Heart left ventricle (tissue), 13 donors: ENCODE results near the gene SLC25A6.

ENCODE experiments used
- POLR2A ChIP-seq, 2 donors: fragments of 450-650 bp; IDR thresholded peaks; one replicate each; pipeline ENCODE4 v1.6.1; 2017; ENCODE audit warnings: antibody characterized with exemption in 2 of 2, mild to moderate bottlenecking in 2 of 2, moderate library complexity in 2 of 2
- TF ChIP-seq, protein P1 (sequence below), 12 donors: fragments of 200-600 bp; sonication (generic) in 4 of 12; IDR thresholded peaks; one replicate each; pipeline versions ENCODE4 v1.5.0 to v1.8.0; 2018 to 2022; ENCODE audit warnings: antibody characterized with exemption in 12 of 12, mild to moderate bottlenecking in 5 of 12
- donor health status: ischemic (EF 13 %, LVEDD 7.1; RV severe dilation, severe dysfunction).
- donor health status: DM: no; HTN: yes; CAD: no.
- donor health status: DM: no; HTN: no; CAD: no.
- donor health status: ischemic (EF 25% LVEDD 6.9; RV normal size, moderate dysfunction).
- donor health status: ischemic (EF 25% LVEDD 5.7; RV mildly dilated, moderate dysfunction).
- donor health status: ischemic (EF 35%, LVEDD 5.7; RV mildly dilated, moderate dysfunction).
- donor health status: nonischemic (EF 11% LVEDD 7.7; RV severe dilation, severe dysfunction).
- donor health status: DM: yes; HTN: yes; CAD: no.
- donor health status: PGD.
- donor health status: ischemic (EF 29% LVEDD 5.4; RV normal size, mild dysfunction).
- donor health status: nonischemic (EF 23%, LVEDD 6.1; RV moderate dilation, normal function).

DNA sequence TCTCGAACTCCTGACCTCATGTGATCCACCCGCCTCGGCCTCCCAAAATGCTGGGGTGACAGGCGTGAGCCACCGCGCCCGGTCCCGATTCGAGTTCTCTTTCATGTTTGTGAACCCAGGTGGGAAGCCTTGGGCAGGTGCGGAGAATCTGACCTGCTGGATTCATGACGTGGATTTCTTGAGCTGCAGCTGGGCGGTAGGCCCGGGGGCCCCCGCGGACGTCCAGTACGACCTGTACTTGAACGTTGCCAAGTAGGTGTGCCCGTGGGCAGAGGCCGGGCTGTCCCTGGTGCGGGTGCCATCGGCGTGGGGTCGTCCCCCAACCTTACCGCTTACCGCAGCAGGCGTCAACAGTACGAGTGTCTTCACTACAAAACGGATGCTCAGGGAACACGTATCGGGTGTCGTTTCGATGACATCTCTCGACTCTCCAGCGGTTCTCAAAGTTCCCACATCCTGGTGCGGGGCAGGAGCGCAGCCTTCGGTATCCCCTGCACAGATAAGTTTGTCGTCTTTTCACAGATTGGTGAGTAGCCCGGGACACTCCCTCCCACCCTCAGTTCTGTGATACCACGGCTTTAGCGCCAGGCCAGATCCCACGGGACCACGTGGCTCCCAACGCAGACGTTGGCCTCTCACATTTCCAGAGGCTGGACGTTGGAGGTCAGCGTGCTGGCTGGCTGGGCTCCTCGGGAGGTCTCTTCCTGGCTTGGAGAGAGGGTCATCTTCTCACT, 39.8 kb downstream of the SLC25A6 start:
- no peak for TF ChIP-seq POLR2A (IDR thresholded peaks at IDR 0.05)
- TF ChIP-seq, protein P1, sequence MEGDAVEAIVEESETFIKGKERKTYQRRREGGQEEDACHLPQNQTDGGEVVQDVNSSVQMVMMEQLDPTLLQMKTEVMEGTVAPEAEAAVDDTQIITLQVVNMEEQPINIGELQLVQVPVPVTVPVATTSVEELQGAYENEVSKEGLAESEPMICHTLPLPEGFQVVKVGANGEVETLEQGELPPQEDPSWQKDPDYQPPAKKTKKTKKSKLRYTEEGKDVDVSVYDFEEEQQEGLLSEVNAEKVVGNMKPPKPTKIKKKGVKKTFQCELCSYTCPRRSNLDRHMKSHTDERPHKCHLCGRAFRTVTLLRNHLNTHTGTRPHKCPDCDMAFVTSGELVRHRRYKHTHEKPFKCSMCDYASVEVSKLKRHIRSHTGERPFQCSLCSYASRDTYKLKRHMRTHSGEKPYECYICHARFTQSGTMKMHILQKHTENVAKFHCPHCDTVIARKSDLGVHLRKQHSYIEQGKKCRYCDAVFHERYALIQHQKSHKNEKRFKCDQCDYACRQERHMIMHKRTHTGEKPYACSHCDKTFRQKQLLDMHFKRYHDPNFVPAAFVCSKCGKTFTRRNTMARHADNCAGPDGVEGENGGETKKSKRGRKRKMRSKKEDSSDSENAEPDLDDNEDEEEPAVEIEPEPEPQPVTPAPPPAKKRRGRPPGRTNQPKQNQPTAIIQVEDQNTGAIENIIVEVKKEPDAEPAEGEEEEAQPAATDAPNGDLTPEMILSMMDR (IDR thresholded peaks at IDR 0.05): no peak
